HepG2 (cell line): ENCODE data around the gene BPIFB4. TPM values are rescaled to one million over a fixed set of nuclear protein-coding genes. Genes with fewer than 3 reads are reported as not detected.

Experiments
- GLI4 ChIP-seq: sonication (generic); formaldehyde crosslinking; IDR thresholded peaks from 2 replicates; pipeline ENCODE4 v1.5.1; 2020; ENCODE audit warnings: missing genetic modification reagents, mild to moderate bottlenecking, moderate library complexity, borderline replicate concordance
- IRX3 ChIP-seq: sonication (generic); formaldehyde crosslinking; IDR thresholded peaks from 2 replicates; pipeline ENCODE4 v1.8.1; 2023; ENCODE audit warnings: mild to moderate bottlenecking, low read depth, missing genetic modification reagents, borderline replicate concordance
- PCBP1 ChIP-seq: fragments of 200-400 bp; formaldehyde crosslinking; IDR thresholded peaks from 2 replicates; pipeline ENCODE4 v1.6.1; 2017; ENCODE audit warnings: mild to moderate bottlenecking, low read depth, low read length, borderline replicate concordance
- PLSCR1 ChIP-seq: sonication (generic); formaldehyde crosslinking; IDR thresholded peaks from 2 replicates; pipeline ENCODE4 v1.5.0; 2020; ENCODE audit warnings: missing genetic modification reagents, mild to moderate bottlenecking, borderline replicate concordance
- POGK ChIP-seq: sonication (generic); formaldehyde crosslinking; conservative IDR thresholded peaks from 2 replicates; pipeline ENCODE4 v1.8.0; 2022; ENCODE audit warnings: mild to moderate bottlenecking, moderate library complexity, missing genetic modification reagents
- RFX3 ChIP-seq: IDR thresholded peaks from 2 replicates; pipeline ENCODE4 v1.6.1; 2016; ENCODE audit warnings: missing biosample characterization, missing genetic modification reagents
- ZNF496 ChIP-seq: sonication (generic); formaldehyde crosslinking; IDR thresholded peaks from 2 replicates; pipeline ENCODE4 v1.8.1; 2023; ENCODE audit warnings: mild to moderate bottlenecking, moderate library complexity, missing genetic modification reagents; ENCODE audit not compliant: insufficient replicate concordance
- ZNF720 ChIP-seq: sonication (generic); formaldehyde crosslinking; IDR thresholded peaks from 2 replicates; pipeline ENCODE4 v1.4.0; 2020; ENCODE audit warnings: missing genetic modification reagents
- ZNF878 ChIP-seq: sonication (generic); formaldehyde crosslinking; IDR thresholded peaks from 2 replicates; pipeline ENCODE4 v1.8.1; 2023; ENCODE audit warnings: mild to moderate bottlenecking, missing genetic modification reagents, moderate library complexity
- ZNF879 ChIP-seq: sonication (generic); formaldehyde crosslinking; IDR thresholded peaks from 2 replicates; pipeline ENCODE4 v1.8.1; 2023; ENCODE audit warnings: missing genetic modification reagents
- polyA plus RNA-seq, 8 experiments: library from polyadenylated mRNA; depleted of rRNA in 3 of 8; stranded (reverse) in 7 of 8; unstranded in 1 of 8; fragments of >200 nt; fragmentation: Illumina TruSeq in 4 of 8; extraction: Trizol in 4 of 8; gene quantifications; 2 replicates each; pipeline versions ENCODE4 v1.2.1 to v1.2.3, GENCODE V29; 2011 to 2016; ENCODE audit warnings: low read depth in 4 of 8, missing spikeins in 1 of 8, mixed read lengths in 1 of 8; ENCODE audit not compliant: insufficient read depth in 1 of 8
- total RNA-seq, 5 experiments: library from RNA; depleted of rRNA; stranded (reverse); fragments of >200 nt; fragmentation: Illumina TruSeq; extraction: Trizol; gene quantifications; 2 replicates each; pipeline ENCODE4 v1.2.3, GENCODE V29; 2016; ENCODE audit warnings: low read depth in 1 of 5

BPIFB4 gene
- total and polyA plus RNA-seq, 2 of the 13 experiments (the other 11 are each of a cell fraction or from before 2014, with no cell fraction given): 0.09 TPM; not detected in 1

GRCh38 chr20:33154252-33154651 is 74.8 kb downstream of the BPIFB4 start (continued):
- TF ChIP-seq POGK: no peak
- TF ChIP-seq ZNF720 (CRISPR knock-in tag): no peak
- TF ChIP-seq RFX3 (CRISPR knock-in tag): no peak
- no peak for TF ChIP-seq ZNF496 (CRISPR knock-in tag)
- no peak for TF ChIP-seq ZNF878 (CRISPR knock-in tag)
- no peak for TF ChIP-seq PLSCR1 (CRISPR knock-in tag)
- no peak for TF ChIP-seq ZNF879 (CRISPR knock-in tag)
- TF ChIP-seq GLI4 (CRISPR knock-in tag): no peak
- TF ChIP-seq IRX3 (CRISPR knock-in tag): no peak
- TF ChIP-seq PCBP1: no peak
